Panc1 (cell line): Measurements from ENCODE around the gene IGFALS. TPM values are rescaled to one million over a fixed set of nuclear protein-coding genes. Genes with fewer than 3 reads are reported as not detected.

Experiments used
- ATAC-seq: fragments of 200-7000 bp; cut with Tn5 transposase; 2 replicates; pipeline ENCODE4 v1.9.1; 2020; ENCODE audit warnings: mild to moderate bottlenecking, moderate library complexity
- BruUV-seq: library from RNA; stranded (reverse); fragments of 400-500 nt; replicated peaks from 2 replicates; lab custom pipeline; 2021; lab: Mats Ljungman, UMichigan
- CTCF ChIA-PET: fragments of 300-600 bp; sonication (Branson Sonifier 250); formaldehyde crosslinking; loops from one replicate; lab custom pipeline; 2022; ENCODE audit warnings: antibody characterized with exemption; lab: Charles Lee
- POLR2A ChIA-PET: fragments of 300-600 bp; sonication (Branson Sonifier 250); formaldehyde crosslinking; loops from one replicate; lab custom pipeline; 2022; ENCODE audit warnings: antibody characterized with exemption; lab: Charles Lee
- DNase-seq: peaks from one replicate; pipeline ENCODE4 v3.0.0-alpha.2; 2010; ENCODE audit warnings: low read depth, low spot score
- H3K27ac ChIP-seq: 2 replicates; pipeline ENCODE4 v1.5.1; 2011; ENCODE audit warnings: mild to moderate bottlenecking, low read length, inconsistent platforms
- H3K27me3 ChIP-seq: fragments of 200-500 bp; sonication (Bioruptor generic); 2 replicates; pipeline ENCODE4 v1.6.0; 2014; ENCODE audit warnings: low read length, inconsistent platforms; ENCODE audit not compliant: control insufficient read depth, insufficient read depth
- H3K36me3 ChIP-seq: fragments of 200-500 bp; sonication (Bioruptor generic); 2 replicates; pipeline ENCODE4 v1.5.1; 2014; ENCODE audit warnings: inconsistent platforms, mild to moderate bottlenecking, low read length, moderate library complexity; ENCODE audit not compliant: control insufficient read depth, insufficient read depth
- H3K4me1 ChIP-seq: 2 replicates; pipeline ENCODE4 v1.5.1; 2011; ENCODE audit warnings: inconsistent platforms, mild to moderate bottlenecking, low read length, moderate library complexity; ENCODE audit not compliant: control insufficient read depth, insufficient read depth
- H3K4me3 ChIP-seq, 2 experiments: 2 replicates each; pipeline ENCODE4 v1.5.1; 2011 to 2012; ENCODE audit warnings: low read depth in 2 of 2, low read length in 2 of 2, mild to moderate bottlenecking in 2 of 2, inconsistent platforms in 1 of 2, moderate library complexity in 1 of 2
- H3K9me3 ChIP-seq: fragments of 200-500 bp; sonication (Bioruptor generic); 2 replicates; pipeline ENCODE4 v1.5.1; 2014; ENCODE audit warnings: low read depth, mild to moderate bottlenecking, inconsistent platforms, low read length, moderate library complexity; ENCODE audit not compliant: control insufficient read depth, insufficient read depth
- CTCF ChIP-seq: fragments of 450-650 bp; IDR thresholded peaks from 2 replicates; pipeline ENCODE4 v1.5.1; 2017; ENCODE audit warnings: mild to moderate bottlenecking
- POLR2AphosphoS5 ChIP-seq: IDR thresholded peaks from 2 replicates; pipeline ENCODE4 v1.6.1; 2012; ENCODE audit warnings: mild to moderate bottlenecking, low read depth, low read length, moderate library complexity
- REST ChIP-seq, 2 experiments: IDR thresholded peaks; 2 replicates each; pipeline ENCODE4 v1.6.1; 2011 to 2012; ENCODE audit warnings: low read depth in 2 of 2, control low read depth in 1 of 2, low read length in 1 of 2, mild to moderate bottlenecking in 1 of 2, moderate library complexity in 1 of 2; ENCODE audit not compliant: insufficient read depth in 1 of 2
- SIN3A ChIP-seq: IDR thresholded peaks from 2 replicates; pipeline ENCODE4 v1.6.1; 2012; ENCODE audit warnings: low read depth, mild to moderate bottlenecking, low read length, moderate library complexity, borderline replicate concordance; ENCODE audit not compliant: insufficient read depth
- TCF7L2 ChIP-seq: IDR thresholded peaks from 2 replicates; pipeline ENCODE4 v1.6.1; 2011; ENCODE audit warnings: mild to moderate bottlenecking, low read depth, low read length, inconsistent platforms
- in situ Hi-C: cut with HindIII; loops from 2 replicates; pipeline ENCODE4 v1.10.0; 2016; ENCODE audit warnings: low sequenced_read_pairs, low pct_unique_long_range_greater_than_20kb
- intact Hi-C: fragments of 100-400 bp; cut with micrococcal nuclease; formaldehyde crosslinking; loops from one replicate; pipeline ENCODE4 v1.10.0; 2022; ENCODE audit not compliant: unreplicated experiment
- total RNA-seq: library from RNA; stranded (reverse); gene quantifications from one replicate; pipeline ENCODE4 v1.2.1, GENCODE V29; 2021; ENCODE audit not compliant: unreplicated experiment

IGFALS gene
- total RNA-seq, 1 experiment from 2014 or later, result 0.10 TPM

- peaks cover 7% of the 10 kb centered on the region for H3K4me1 ChIP-seq
- H3K36me3 ChIP-seq, result peaks cover 8% of the 10 kb centered on the region; the same call in 1 of the 2 replicates
- no peak for DNase-seq
- POLR2A ChIA-PET, result no interaction called here
- H3K27ac ChIP-seq, result no peak overlapping the region
- no peak for TF ChIP-seq SIN3A
- no peak for TF ChIP-seq CTCF
- no peak for TF ChIP-seq POLR2AphosphoS5
- no peak for TF ChIP-seq TCF7L2
- TF ChIP-seq REST (IDR thresholded peaks at IDR 0.05; ENCODE audit: insufficient read depth in 1 of 2, low read depth in 2 of 2, low read length in 1 of 2), result no peak
- no peak for ATAC-seq
- CTCF ChIA-PET, result no interaction called here
- intact Hi-C loops, result no loop called here
- no peaks in the 10 kb centered on the region for H3K27me3 ChIP-seq
- H3K4me3 ChIP-seq, result no peak overlapping the region
- no peaks in the 10 kb centered on the region for H3K9me3 ChIP-seq
- BruUV-seq, result no TSS peak
- in situ Hi-C loops, result no loop called here
Observed at GRCh38 chr16:1831186-1832075, 37.9 kb upstream of the IGFALS start.

GRCh38 chr16:1830213-1830612, 36.7 kb upstream of the IGFALS start:
- ATAC-seq (no peak), DNase-seq (no peak)
- intact Hi-C loops, result no loop called here
- H3K36me3 ChIP-seq, result peaks cover 8% of the 10 kb centered on the region; the same call in 1 of the 2 replicates
- in situ Hi-C loops, result no loop called here
- TF ChIP-seq CTCF (no peak), TCF7L2 (no peak), SIN3A (no peak), REST (IDR thresholded peaks at IDR 0.05; ENCODE audit: insufficient read depth in 1 of 2, low read depth in 2 of 2, low read length in 1 of 2) (no peak), POLR2AphosphoS5 (no peak)
- ChIA-PET CTCF (no interaction called here), POLR2A (interaction anchor here (0.9 kb wide), 1 partner anchor 102 kb away, joined by 3 read pairs; no protein-coding TSS in a partner anchor)
- no TSS peak for BruUV-seq
- no peaks in the 10 kb centered on the region for H3K27me3 ChIP-seq
- no peak overlapping the region for H3K4me3 ChIP-seq
- H3K27ac ChIP-seq, result no peak overlapping the region
- peaks cover 11% of the 10 kb centered on the region for H3K4me1 ChIP-seq
- H3K9me3 ChIP-seq, result no peaks in the 10 kb centered on the region
